ENCODE data around the gene TRIM66. TPM values are rescaled to one million over a fixed set of nuclear protein-coding genes. Genes with fewer than 3 reads are reported as not detected.
A peak's percentile ranks its signal among the peaks of the same experiment; 100 is the strongest.

The TRIM66 gene
- total RNA-seq, 4 donors from 2014 or later: 2.2 to 5.4 (median 3.1) TPM

DNA sequence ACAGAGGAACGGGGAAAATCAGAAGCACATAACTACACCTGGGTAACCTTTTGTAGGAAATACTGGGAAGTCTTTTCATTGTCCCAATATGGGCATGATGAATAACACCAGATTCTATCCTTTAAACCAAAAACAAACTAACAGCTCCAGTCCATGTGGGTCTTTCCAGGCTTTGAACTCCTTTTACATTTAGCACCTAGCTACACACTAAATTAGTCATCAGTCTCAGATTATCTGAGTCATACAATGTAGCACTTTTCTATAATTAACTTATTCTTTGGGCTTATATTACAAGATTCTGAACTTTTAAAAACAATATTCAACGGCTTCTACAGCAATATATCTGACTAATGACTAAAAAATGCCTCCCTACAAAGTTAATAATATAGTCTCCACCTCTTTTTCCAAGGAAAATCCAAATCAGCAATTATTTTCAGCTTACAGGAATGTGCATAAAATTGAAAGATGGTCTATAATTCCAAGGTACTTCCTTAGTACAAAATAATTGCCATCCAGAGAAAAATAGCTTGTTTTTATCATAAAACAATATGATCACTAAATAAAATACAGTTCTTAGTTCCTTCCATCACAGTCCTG is 114.8 kb downstream of the TRIM66 start:
- TF ChIP-seq POLR2A (IDR thresholded peaks at IDR 0.05; ENCODE audit: low read depth): no peak
- no peak for TF ChIP-seq EP300 (IDR thresholded peaks at IDR 0.05)
- TF ChIP-seq, protein P1, sequence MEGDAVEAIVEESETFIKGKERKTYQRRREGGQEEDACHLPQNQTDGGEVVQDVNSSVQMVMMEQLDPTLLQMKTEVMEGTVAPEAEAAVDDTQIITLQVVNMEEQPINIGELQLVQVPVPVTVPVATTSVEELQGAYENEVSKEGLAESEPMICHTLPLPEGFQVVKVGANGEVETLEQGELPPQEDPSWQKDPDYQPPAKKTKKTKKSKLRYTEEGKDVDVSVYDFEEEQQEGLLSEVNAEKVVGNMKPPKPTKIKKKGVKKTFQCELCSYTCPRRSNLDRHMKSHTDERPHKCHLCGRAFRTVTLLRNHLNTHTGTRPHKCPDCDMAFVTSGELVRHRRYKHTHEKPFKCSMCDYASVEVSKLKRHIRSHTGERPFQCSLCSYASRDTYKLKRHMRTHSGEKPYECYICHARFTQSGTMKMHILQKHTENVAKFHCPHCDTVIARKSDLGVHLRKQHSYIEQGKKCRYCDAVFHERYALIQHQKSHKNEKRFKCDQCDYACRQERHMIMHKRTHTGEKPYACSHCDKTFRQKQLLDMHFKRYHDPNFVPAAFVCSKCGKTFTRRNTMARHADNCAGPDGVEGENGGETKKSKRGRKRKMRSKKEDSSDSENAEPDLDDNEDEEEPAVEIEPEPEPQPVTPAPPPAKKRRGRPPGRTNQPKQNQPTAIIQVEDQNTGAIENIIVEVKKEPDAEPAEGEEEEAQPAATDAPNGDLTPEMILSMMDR (IDR thresholded peaks at IDR 0.05): no peak
- Histone ChIP-seq H3K4me3 (no peak overlapping the region), H3K27me3 (no peaks in the 10 kb centered on the region), H3K27ac (replicated peaks in 1 of 4) (no peak overlapping the region), H3K9me3 (no peaks in the 10 kb centered on the region), H3K4me1 (peaks cover 0 to 9% (median 4%) of the 10 kb centered on the region in 4 donors), H3K36me3 (no peaks in the 10 kb centered on the region)
- intact Hi-C loops (cut with DNase I): loop anchor here (2.0 to 5.0 kb wide), 2 partner anchors 229 to 340 kb away; no protein-coding TSS in a partner anchor
- 56% methylated on average over 2 of the region's 2 CpGs for WGBS
- DNase-seq (ENCODE audit: extremely low spot score): no peak

DNA sequence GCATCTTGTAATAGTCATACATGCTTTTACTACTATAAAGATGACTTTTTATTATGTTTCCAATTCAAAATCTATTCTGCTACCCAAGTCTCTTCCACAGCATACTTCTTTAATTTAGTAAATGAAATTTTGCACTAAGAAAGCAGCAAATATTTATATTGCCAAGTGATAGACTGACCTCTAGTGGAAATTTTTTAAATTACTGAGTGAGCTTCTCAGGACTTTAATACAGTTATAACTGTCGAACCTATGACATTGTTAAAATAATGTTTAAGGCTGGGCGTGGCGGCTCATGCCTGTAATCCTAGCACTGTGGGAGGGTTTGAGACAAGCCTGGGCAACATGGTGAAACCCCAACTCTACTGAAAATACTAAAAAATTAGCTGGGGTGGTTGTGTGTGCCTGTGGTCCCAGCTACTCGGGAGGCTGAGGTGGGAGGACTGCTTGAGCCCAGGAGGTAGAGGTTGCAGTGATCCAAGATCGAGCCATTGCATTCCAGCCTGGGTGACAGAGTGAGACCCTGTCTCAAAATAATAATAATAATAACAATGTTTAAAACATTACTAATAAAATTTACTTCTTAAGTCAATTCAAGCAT is 115.8 kb downstream of the TRIM66 start:
- no peak overlapping the region for H3K27ac ChIP-seq (replicated peaks in 1 of 4)
- 44% methylated on average over 5 of the region's 5 CpGs for WGBS
- no peaks in the 10 kb centered on the region for H3K27me3 ChIP-seq
- no peaks in the 10 kb centered on the region for H3K36me3 ChIP-seq
- H3K9me3 ChIP-seq: peaks cover 0 to 3% (median 0%) of the 10 kb centered on the region in 4 donors
- no peak overlapping the region for H3K4me3 ChIP-seq
- H3K4me1 ChIP-seq: peaks cover 0 to 9% (median 4%) of the 10 kb centered on the region in 4 donors
- TF ChIP-seq, protein P1 (IDR thresholded peaks at IDR 0.05): peak; percentile 64 to 77 (median 77)
- TF ChIP-seq POLR2A (IDR thresholded peaks at IDR 0.05; ENCODE audit: low read depth) (no peak), POLR2AphosphoS5 (IDR thresholded peaks at IDR 0.05) (no peak)
- intact Hi-C loops (cut with DNase I): loop anchor here (2.0 to 5.0 kb wide), 2 partner anchors 228 to 339 kb away; no protein-coding TSS in a partner anchor
- no peak for DNase-seq (ENCODE audit: extremely low spot score)

DNA sequence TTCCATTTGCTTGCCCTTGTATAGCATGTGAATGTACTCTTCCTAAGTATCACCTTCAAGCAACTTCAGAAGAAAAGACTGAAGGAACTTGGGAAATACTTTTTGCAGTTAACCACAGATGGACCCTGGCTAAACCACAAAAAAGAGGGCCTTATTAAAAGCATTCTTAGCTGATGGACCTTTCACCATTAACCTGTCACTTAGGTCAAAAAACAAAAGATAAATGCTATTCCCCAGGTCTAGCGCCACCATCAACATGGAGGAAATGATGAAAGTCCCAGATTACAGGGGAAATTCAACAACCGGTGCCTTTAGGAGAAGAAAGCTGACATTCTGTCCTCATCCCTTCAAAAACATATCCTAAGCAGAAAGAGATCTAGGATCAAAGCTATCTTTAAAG is 117.9 kb downstream of the TRIM66 start:
- peaks cover 0 to 11% (median 0%) of the 10 kb centered on the region in 4 donors for H3K9me3 ChIP-seq
- H3K27ac ChIP-seq (replicated peaks in 1 of 4): no peak overlapping the region
- intact Hi-C loops (cut with DNase I): no loop called here
- peaks cover 0 to 9% (median 4%) of the 10 kb centered on the region in 4 donors for H3K4me1 ChIP-seq
- H3K4me3 ChIP-seq: no peak overlapping the region
- no peak for TF ChIP-seq EP300 (IDR thresholded peaks at IDR 0.05)
- TF ChIP-seq POLR2AphosphoS5 (IDR thresholded peaks at IDR 0.05): no peak
- TF ChIP-seq, protein P1 (IDR thresholded peaks at IDR 0.05): no peak
- no peak for TF ChIP-seq POLR2A (IDR thresholded peaks at IDR 0.05; ENCODE audit: low read depth)
- H3K27me3 ChIP-seq: no peaks in the 10 kb centered on the region
- no peak for DNase-seq (ENCODE audit: extremely low spot score)
- no peaks in the 10 kb centered on the region for H3K36me3 ChIP-seq
- WGBS: 84% methylated on average over 2 of the region's 2 CpGs

Small RNA genes lying within 50 kb of the gene (small RNA-seq; reads per million reads assigned to genes)
- gene SNORA3A (0 reads per million in 3 donors), gene SNORA3B (0.42 to 3.9 (median 1.1) reads per million in 3 donors)

Other genes starting within 250 kb of the TRIM66 start
- gene STK33, start 88.4 kb downstream of the TRIM66 start, total RNA-seq: 10 to 100 TPM; 12.7 to 29.1 (median 19.8) TPM
- 1,000 to 10,000 TPM in 1 of 4 donors, 100 to 1,000 TPM in 3; 665 to 1,629 (median 791) TPM for gene RPL27A, start 127 bp upstream of the TRIM66 start, total RNA-seq
- gene AKIP1, start 228.5 kb upstream of the TRIM66 start, total RNA-seq: 10 to 100 TPM; 30.5 to 56.4 (median 41.7) TPM